Measurements from ENCODE around the gene TBL1X.

DNA sequence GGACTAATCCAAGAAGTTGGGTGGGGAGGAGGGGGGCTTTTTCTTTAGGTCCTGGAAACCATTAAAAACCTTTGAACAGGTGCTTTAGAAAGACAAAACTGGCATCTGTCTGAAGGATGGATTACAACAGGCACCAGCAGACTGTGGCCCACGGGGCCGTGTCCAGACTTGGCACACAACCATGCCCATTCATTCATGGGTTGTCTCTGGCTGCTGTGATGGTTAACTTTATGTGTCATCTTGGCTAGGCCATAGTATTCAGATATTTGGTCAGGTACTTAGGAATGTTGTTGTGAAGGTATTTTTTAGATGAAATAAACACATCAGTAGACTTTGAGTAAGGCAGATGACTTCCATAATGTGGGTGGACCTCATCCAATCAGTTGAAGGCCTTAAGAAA lies 45.5 kb downstream of the TBL1X start:
- TF ChIP-seq, protein P1, sequence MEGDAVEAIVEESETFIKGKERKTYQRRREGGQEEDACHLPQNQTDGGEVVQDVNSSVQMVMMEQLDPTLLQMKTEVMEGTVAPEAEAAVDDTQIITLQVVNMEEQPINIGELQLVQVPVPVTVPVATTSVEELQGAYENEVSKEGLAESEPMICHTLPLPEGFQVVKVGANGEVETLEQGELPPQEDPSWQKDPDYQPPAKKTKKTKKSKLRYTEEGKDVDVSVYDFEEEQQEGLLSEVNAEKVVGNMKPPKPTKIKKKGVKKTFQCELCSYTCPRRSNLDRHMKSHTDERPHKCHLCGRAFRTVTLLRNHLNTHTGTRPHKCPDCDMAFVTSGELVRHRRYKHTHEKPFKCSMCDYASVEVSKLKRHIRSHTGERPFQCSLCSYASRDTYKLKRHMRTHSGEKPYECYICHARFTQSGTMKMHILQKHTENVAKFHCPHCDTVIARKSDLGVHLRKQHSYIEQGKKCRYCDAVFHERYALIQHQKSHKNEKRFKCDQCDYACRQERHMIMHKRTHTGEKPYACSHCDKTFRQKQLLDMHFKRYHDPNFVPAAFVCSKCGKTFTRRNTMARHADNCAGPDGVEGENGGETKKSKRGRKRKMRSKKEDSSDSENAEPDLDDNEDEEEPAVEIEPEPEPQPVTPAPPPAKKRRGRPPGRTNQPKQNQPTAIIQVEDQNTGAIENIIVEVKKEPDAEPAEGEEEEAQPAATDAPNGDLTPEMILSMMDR (IDR thresholded peaks at IDR 0.05; ENCODE audit: low read depth, low read length), result no peak
- TF ChIP-seq EZH2phosphoT487 (IDR thresholded peaks at IDR 0.05; ENCODE audit: low read depth), result no peak
